GM13976 (cell line): ENCODE measurements around the gene PHF21A.

Source experiments
- DNase-seq: peaks from one replicate; pipeline ENCODE4 v3.0.0; 2012; ENCODE audit warnings: low spot score
- CTCF ChIP-seq: IDR thresholded peaks from 2 replicates; pipeline ENCODE4 v1.5.1; 2012; ENCODE audit warnings: borderline replicate concordance, mild to moderate bottlenecking; ENCODE audit not compliant: insufficient read depth; ENCODE audit errors: extremely low read depth, missing control alignments, control extremely low read depth
- in situ Hi-C: fragments of 300-500 bp; cut with MboI; formaldehyde crosslinking; loops from one replicate; pipeline ENCODE4 v1.12.0; 2022; ENCODE audit warnings: low sequenced_read_pairs, mixed read lengths, inconsistent platforms; ENCODE audit not compliant: unreplicated experiment

PHF21A gene

GRCh38 chr11:45926536-45927331 is 194.5 kb downstream of the PHF21A start:
- peak; percentile 15 for DNase-seq
- no peak for TF ChIP-seq CTCF
- in situ Hi-C loops, result no loop called here

GRCh38 chr11:45926001-45926401 is 195.3 kb downstream of the PHF21A start:
- no peak for TF ChIP-seq CTCF
- in situ Hi-C loops, result no loop called here
- DNase-seq, result peak; percentile 14

GRCh38 chr11:45925550-45925949 is 195.7 kb downstream of the PHF21A start:
- no peak for TF ChIP-seq CTCF
- in situ Hi-C loops, result no loop called here
- DNase-seq, result no peak

GRCh38 chr11:45924927-45925326 is 196.3 kb downstream of the PHF21A start:
- in situ Hi-C loops, result no loop called here

GRCh38 chr11:45924036-45924915 is 197.0 kb downstream of the PHF21A start:
- in situ Hi-C loops, result no loop called here
- TF ChIP-seq CTCF, result no peak
- DNase-seq, result peak; percentile 34

More at GRCh38 chr11:45924927-45925326, 196.3 kb downstream of the PHF21A start:
- no peak for TF ChIP-seq CTCF
- DNase-seq, result no peak

- TF ChIP-seq CTCF, result no peak
- in situ Hi-C loops, result no loop called here
- DNase-seq, result peak; percentile 59
Observed at GRCh38 chr11:45922425-45923082, 198.7 kb downstream of the PHF21A start, which contains the start of gene LARGE2. Gene LARGE2 (plus strand): TSS chr11:45922656. CDS start chr11:45922883, 227 bp downstream.
